T-helper 2 cell treated with Interferon-gamma antibody and Interleukin-4, amounts not matched to agents 100 ng/mL and 5 ng/mL, for 36 hours (primary cell): Measurements from ENCODE around the gene KRT73. TPM values are rescaled to one million over a fixed set of nuclear protein-coding genes. Genes with fewer than 3 reads are reported as not detected.

ENCODE experiments used
- intact Hi-C: fragments of 100-400 bp; cut with micrococcal nuclease; formaldehyde crosslinking; loops from one replicate; pipeline ENCODE4 v1.15.1; 2023
- total RNA-seq: library from RNA; stranded (reverse); gene quantifications from 2 replicates; pipeline ENCODE4 v1.2.3, GENCODE V29; 2022

KRT73 gene
- total RNA-seq, 1 donor from 2014 or later = 0.25 TPM

GRCh38 chr12:52575256-52575655, 43.1 kb downstream of the KRT73 start:
- intact Hi-C loops = no loop called here

- intact Hi-C loops = no loop called here
Measured at GRCh38 chr12:52573743-52574142, 44.6 kb downstream of the KRT73 start, which contains the start of gene KRT74. KRT74 (minus strand) TSS chr12:52573843; CDS start chr12:52573777, 66 bp downstream.

GRCh38 chr12:52573306-52573705, 45.1 kb downstream of the KRT73 start:
- intact Hi-C loops = no loop called here

- intact Hi-C loops = no loop called here
Measured at GRCh38 chr12:52570511-52570910, 47.8 kb downstream of the KRT73 start.

GRCh38 chr12:52568111-52568510, 50.2 kb downstream of the KRT73 start:
- intact Hi-C loops = no loop called here

- intact Hi-C loops = no loop called here
Measured at GRCh38 chr12:52566847-52567291, 51.5 kb downstream of the KRT73 start.

GRCh38 chr12:52564582-52564981, 53.8 kb downstream of the KRT73 start:
- intact Hi-C loops = no loop called here

- intact Hi-C loops = no loop called here
Measured at GRCh38 chr12:52561880-52562449, 56.4 kb downstream of the KRT73 start.

GRCh38 chr12:52559979-52560378, 58.4 kb downstream of the KRT73 start:
- intact Hi-C loops = no loop called here

- intact Hi-C loops = no loop called here
Measured at GRCh38 chr12:52558781-52559445, 59.4 kb downstream of the KRT73 start.

Other genes starting within 250 kb of the KRT73 start
- not detected in 2 replicates for gene KRT84, start 232.9 kb downstream of the KRT73 start, total RNA-seq
- not detected in 2 replicates for gene KRT82, start 212.2 kb downstream of the KRT73 start, total RNA-seq
- not detected in 2 replicates for gene KRT75, start 184.2 kb downstream of the KRT73 start, total RNA-seq
- gene KRT6B, start 166.4 kb downstream of the KRT73 start, total RNA-seq = not detected in 2 replicates
- not detected in 2 replicates for gene KRT6C, start 144.8 kb downstream of the KRT73 start, total RNA-seq
- not detected in 2 replicates for gene KRT6A, start 125.3 kb downstream of the KRT73 start, total RNA-seq
- not detected in 2 replicates for gene KRT5, start 98.2 kb downstream of the KRT73 start, total RNA-seq
- gene KRT71, start 65.4 kb downstream of the KRT73 start, total RNA-seq = not detected in 2 replicates
- not detected in 2 replicates for gene KRT74, start 44.7 kb downstream of the KRT73 start, total RNA-seq
- 0.27 and 0.30 TPM in 2 replicates for gene KRT72, start 17.1 kb downstream of the KRT73 start, total RNA-seq
- 0.07 and 0.09 TPM in 2 replicates for gene KRT2, start 33.7 kb upstream of the KRT73 start, total RNA-seq
- gene KRT1, start 61.8 kb upstream of the KRT73 start, total RNA-seq = 8.1 and 9.2 TPM in 2 replicates
- not detected in 2 replicates for gene KRT77, start 85.0 kb upstream of the KRT73 start, total RNA-seq
- gene KRT76, start 158.8 kb upstream of the KRT73 start, total RNA-seq = not detected in 2 replicates
- gene KRT3, start 177.6 kb upstream of the KRT73 start, total RNA-seq = not detected in 2 replicates
- not detected in 2 replicates for gene KRT4, start 195.6 kb upstream of the KRT73 start, total RNA-seq
- not detected in 2 replicates for gene KRT79, start 215.8 kb upstream of the KRT73 start, total RNA-seq
- gene KRT78, start 230.4 kb upstream of the KRT73 start, total RNA-seq = not detected in 2 replicates